Measurements from ENCODE around the gene SWAP70. TPM values are rescaled to one million over a fixed set of nuclear protein-coding genes. Genes with fewer than 3 reads are reported as not detected.
A peak's percentile ranks its signal among the peaks of the same experiment; 100 is the strongest.

SWAP70 gene
- total and polyA plus RNA-seq, 4 donors: 15.8 to 69.0 (median 47.1) TPM

GRCh38 chr11:9759519-9760192 is 95.8 kb downstream of the SWAP70 start:
- peak; percentile 87 for ATAC-seq (ENCODE audit: low FRiP score)
- no peaks in the 10 kb centered on the region for H3K9me3 ChIP-seq (ENCODE audit: control insufficient read depth, low read length)
- intact Hi-C loops (cut with DNase I): loop anchor here (2.0 to 10.0 kb wide), 8 partner anchors 38 to 568 kb away; partner anchors contain the start of genes ADM (in 2 of the 2) and SWAP70 (in 1 of the 2)
- H3K4me3 ChIP-seq (ENCODE audit: low read length in 2 of 2): no peak overlapping the region
- peak overlapping the region; percentile 53 to 70 for H3K27ac ChIP-seq (ENCODE audit: low read depth in 1 of 2, low read length in 2 of 2)
- peak; percentile 96 for DNase-seq
- H3K36me3 ChIP-seq (ENCODE audit: control insufficient read depth in 1 of 2, insufficient read depth in 2 of 2, low read length in 1 of 2): no peaks in the 10 kb centered on the region
- WGBS, 2 donors: 6 to 7% methylated on average over 10 of the region's 10 CpGs
- no peaks in the 10 kb centered on the region for H3K27me3 ChIP-seq (ENCODE audit: control insufficient read depth in 1 of 2, insufficient read depth in 2 of 2, low read length in 1 of 2)
- no peaks in the 10 kb centered on the region for H3K4me1 ChIP-seq (ENCODE audit: control insufficient read depth in 1 of 2, insufficient read depth in 2 of 2, low read length in 2 of 2)

GRCh38 chr11:9760193-9760575 is 96.3 kb downstream of the SWAP70 start:
- intact Hi-C loops (cut with DNase I): loop anchor here in 1 of 2 donors (5.0 to 10.0 kb wide), 2 partner anchors 37 to 95 kb away; no protein-coding TSS in a partner anchor
- no peak overlapping the region for H3K4me3 ChIP-seq (ENCODE audit: low read length in 2 of 2)
- peak; percentile 67 for ATAC-seq (ENCODE audit: low FRiP score)
- no peaks in the 10 kb centered on the region for H3K4me1 ChIP-seq (ENCODE audit: control insufficient read depth in 1 of 2, insufficient read depth in 2 of 2, low read length in 2 of 2)
- H3K36me3 ChIP-seq (ENCODE audit: control insufficient read depth in 1 of 2, insufficient read depth in 2 of 2, low read length in 1 of 2): no peaks in the 10 kb centered on the region
- H3K27me3 ChIP-seq (ENCODE audit: control insufficient read depth in 1 of 2, insufficient read depth in 2 of 2, low read length in 1 of 2): no peaks in the 10 kb centered on the region
- no peaks in the 10 kb centered on the region for H3K9me3 ChIP-seq (ENCODE audit: control insufficient read depth, low read length)
- DNase-seq: peak; percentile 94 to 97
- H3K27ac ChIP-seq (ENCODE audit: low read depth in 1 of 2, low read length in 2 of 2): peak overlapping the region; percentile 33 to 70
- WGBS, 2 donors: 4 to 6% methylated on average over 3 of the region's 3 CpGs

DNA sequence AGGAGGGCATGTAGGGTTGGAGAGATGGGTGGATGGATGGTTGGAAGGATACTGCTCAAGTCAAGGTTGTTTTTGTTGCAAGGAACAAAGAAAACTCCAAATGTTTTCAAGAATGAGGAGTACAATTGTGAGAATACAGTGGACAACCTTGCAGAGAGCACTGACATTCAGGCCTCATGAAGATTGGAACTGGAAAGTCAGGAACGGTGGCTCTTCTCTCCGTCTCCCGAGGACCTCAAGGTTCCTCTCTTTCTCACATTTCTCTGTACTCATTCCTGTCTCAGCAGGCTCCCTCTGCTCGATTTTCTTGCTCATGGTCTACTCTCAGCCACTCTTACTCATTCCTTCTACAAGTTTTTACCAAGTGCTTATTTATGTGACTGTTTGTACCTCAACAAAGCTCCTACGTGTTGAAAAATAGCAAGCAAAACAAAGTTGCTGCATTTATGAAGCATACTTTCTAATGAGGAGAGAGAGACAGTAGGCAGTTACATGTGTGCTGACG is 97.6 kb downstream of the SWAP70 start:
- no peak overlapping the region for H3K27ac ChIP-seq (ENCODE audit: low read depth in 1 of 2, low read length in 2 of 2)
- intact Hi-C loops (cut with DNase I): loop anchor here in 1 of 2 donors (5.0 to 10.0 kb wide), 2 partner anchors 36 to 93 kb away; no protein-coding TSS in a partner anchor
- H3K27me3 ChIP-seq (ENCODE audit: control insufficient read depth in 1 of 2, insufficient read depth in 2 of 2, low read length in 1 of 2): no peaks in the 10 kb centered on the region
- H3K9me3 ChIP-seq (ENCODE audit: control insufficient read depth, low read length): no peaks in the 10 kb centered on the region
- no peak overlapping the region for H3K4me3 ChIP-seq (ENCODE audit: low read length in 2 of 2)
- DNase-seq: no peak
- ATAC-seq (ENCODE audit: low FRiP score): no peak
- peaks cover 0 to 3% of the 10 kb centered on the region in 2 donors for H3K4me1 ChIP-seq (ENCODE audit: control insufficient read depth in 1 of 2, insufficient read depth in 2 of 2, low read length in 2 of 2)
- 84 to 86% methylated on average over 6 of the region's 6 CpGs for WGBS, 2 donors
- H3K36me3 ChIP-seq (ENCODE audit: control insufficient read depth in 1 of 2, insufficient read depth in 2 of 2, low read length in 1 of 2): no peaks in the 10 kb centered on the region

GRCh38 chr11:9762531-9762930 is 98.7 kb downstream of the SWAP70 start:
- no peaks in the 10 kb centered on the region for H3K36me3 ChIP-seq (ENCODE audit: control insufficient read depth in 1 of 2, insufficient read depth in 2 of 2, low read length in 1 of 2)
- intact Hi-C loops (cut with DNase I): loop anchor here in 1 of 2 donors (5.0 to 10.0 kb wide), 2 partner anchors 35 to 92 kb away; no protein-coding TSS in a partner anchor
- H3K27ac ChIP-seq (ENCODE audit: low read depth in 1 of 2, low read length in 2 of 2): no peak overlapping the region
- DNase-seq (no peak), ATAC-seq (ENCODE audit: low FRiP score) (no peak)
- H3K4me3 ChIP-seq (ENCODE audit: low read length in 2 of 2): no peak overlapping the region
- H3K9me3 ChIP-seq (ENCODE audit: control insufficient read depth, low read length): no peaks in the 10 kb centered on the region
- no peaks in the 10 kb centered on the region for H3K27me3 ChIP-seq (ENCODE audit: control insufficient read depth in 1 of 2, insufficient read depth in 2 of 2, low read length in 1 of 2)
- peaks cover 0 to 3% of the 10 kb centered on the region in 2 donors for H3K4me1 ChIP-seq (ENCODE audit: control insufficient read depth in 1 of 2, insufficient read depth in 2 of 2, low read length in 2 of 2)
- WGBS, 2 donors: 94 to 98% methylated on average over 4 of the region's 4 CpGs

- Histone ChIP-seq H3K27me3 (ENCODE audit: control insufficient read depth in 1 of 2, insufficient read depth in 2 of 2, low read length in 1 of 2) (no peaks in the 10 kb centered on the region), H3K9me3 (ENCODE audit: control insufficient read depth, low read length) (no peaks in the 10 kb centered on the region), H3K27ac (ENCODE audit: low read depth in 1 of 2, low read length in 2 of 2) (no peak overlapping the region), H3K4me1 (ENCODE audit: control insufficient read depth in 1 of 2, insufficient read depth in 2 of 2, low read length in 2 of 2) (peaks cover 0 to 3% of the 10 kb centered on the region in 2 donors), H3K4me3 (ENCODE audit: low read length in 2 of 2) (no peak overlapping the region), H3K36me3 (ENCODE audit: control insufficient read depth in 1 of 2, insufficient read depth in 2 of 2, low read length in 1 of 2) (no peaks in the 10 kb centered on the region)
- ATAC-seq (ENCODE audit: low FRiP score) (no peak), DNase-seq (no peak)
- intact Hi-C loops (cut with DNase I): loop anchor here in 1 of 2 donors (5.0 to 10.0 kb wide), 2 partner anchors 34 to 92 kb away; no protein-coding TSS in a partner anchor
- WGBS, 2 donors: 83 to 95% methylated on average over 1 of the region's 1 CpG
These were observed 99.4 kb downstream of the SWAP70 start for GRCh38 chr11:9763301-9763700.

- peak overlapping the region; percentile 24 to 69 for H3K27ac ChIP-seq (ENCODE audit: low read depth in 1 of 2, low read length in 2 of 2)
These were observed 101.6 kb downstream of the SWAP70 start for GRCh38 chr11:9765320-9766101.

DNA sequence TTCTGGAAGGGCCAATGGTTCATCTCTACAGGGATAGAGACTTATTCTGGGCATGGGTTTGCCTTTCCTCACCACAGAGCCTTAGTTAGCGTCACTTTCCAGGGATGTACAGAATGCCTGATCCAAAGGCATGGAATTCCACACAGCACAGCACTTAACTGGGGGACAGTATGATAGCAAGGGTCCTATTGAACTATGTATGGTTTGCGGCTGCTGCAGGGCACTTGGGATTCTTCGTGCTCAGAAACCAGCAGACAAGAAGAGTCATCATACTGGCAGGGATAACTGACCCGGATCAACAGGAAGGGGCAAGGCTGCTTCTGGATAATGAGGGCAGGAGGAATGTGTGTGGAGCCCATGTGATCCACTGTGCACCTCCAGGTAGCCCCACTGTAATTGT is 105.7 kb downstream of the SWAP70 start:
- DNase-seq: no peak
- no peaks in the 10 kb centered on the region for H3K36me3 ChIP-seq (ENCODE audit: control insufficient read depth in 1 of 2, insufficient read depth in 2 of 2, low read length in 1 of 2)
- WGBS, 2 donors: 87 to 95% methylated on average over 4 of the region's 4 CpGs
- peaks cover 2 to 3% of the 10 kb centered on the region in 2 donors for H3K4me1 ChIP-seq (ENCODE audit: control insufficient read depth in 1 of 2, insufficient read depth in 2 of 2, low read length in 2 of 2)
- no peak overlapping the region for H3K4me3 ChIP-seq (ENCODE audit: low read length in 2 of 2)
- no peak for ATAC-seq (ENCODE audit: low FRiP score)
- intact Hi-C loops (cut with DNase I): loop anchor here in 1 of 2 donors (10.0 kb wide), 1 partner anchor 85 kb away; no protein-coding TSS in a partner anchor
- no peak overlapping the region for H3K27ac ChIP-seq (ENCODE audit: low read depth in 1 of 2, low read length in 2 of 2)
- H3K9me3 ChIP-seq (ENCODE audit: control insufficient read depth, low read length): no peaks in the 10 kb centered on the region
- H3K27me3 ChIP-seq (ENCODE audit: control insufficient read depth in 1 of 2, insufficient read depth in 2 of 2, low read length in 1 of 2): no peaks in the 10 kb centered on the region

More at GRCh38 chr11:9765320-9766101, 101.6 kb downstream of the SWAP70 start:
- Histone ChIP-seq H3K36me3 (ENCODE audit: control insufficient read depth in 1 of 2, insufficient read depth in 2 of 2, low read length in 1 of 2) (no peaks in the 10 kb centered on the region), H3K4me3 (ENCODE audit: low read length in 2 of 2) (no peak overlapping the region), H3K9me3 (ENCODE audit: control insufficient read depth, low read length) (no peaks in the 10 kb centered on the region), H3K4me1 (ENCODE audit: control insufficient read depth in 1 of 2, insufficient read depth in 2 of 2, low read length in 2 of 2) (peaks cover 0 to 3% of the 10 kb centered on the region in 2 donors), H3K27me3 (ENCODE audit: control insufficient read depth in 1 of 2, insufficient read depth in 2 of 2, low read length in 1 of 2) (no peaks in the 10 kb centered on the region)
- intact Hi-C loops (cut with DNase I): loop anchor here in 1 of 2 donors (10.0 kb wide), 1 partner anchor 89 kb away; no protein-coding TSS in a partner anchor
- WGBS, 2 donors: 20 to 33% methylated on average over 5 of the region's 5 CpGs
- DNase-seq (peak in 1 of 2 donors; percentile 62), ATAC-seq (ENCODE audit: low FRiP score) (peak; percentile 38)

DNA sequence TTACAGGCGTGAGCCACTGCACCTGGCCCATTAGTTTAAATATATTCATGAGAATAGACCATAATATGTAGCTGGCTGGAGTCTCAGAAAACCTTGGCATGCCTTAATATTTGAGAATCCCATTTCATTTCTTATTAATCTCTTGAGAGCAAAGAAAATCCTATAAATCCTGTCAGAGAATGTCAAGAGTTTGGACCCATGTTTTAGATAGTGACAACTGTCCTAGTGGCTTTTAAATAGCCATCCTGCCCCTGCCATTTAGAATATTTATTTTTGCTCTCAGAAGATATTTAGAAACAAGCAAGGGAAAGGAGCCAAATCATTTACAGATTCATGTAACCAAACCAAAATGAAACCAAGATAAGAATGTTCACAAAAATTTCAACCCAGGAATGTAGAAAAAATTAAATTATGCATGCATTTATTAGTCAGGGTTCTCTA is 107.2 kb downstream of the SWAP70 start:
- H3K4me3 ChIP-seq (ENCODE audit: low read length in 2 of 2): no peak overlapping the region

More for the DNA sequence above, 107.2 kb downstream of the SWAP70 start:
- Histone ChIP-seq H3K27ac (ENCODE audit: low read depth in 1 of 2, low read length in 2 of 2) (no peak overlapping the region), H3K4me1 (ENCODE audit: control insufficient read depth in 1 of 2, insufficient read depth in 2 of 2, low read length in 2 of 2) (peaks cover 0 to 8% of the 10 kb centered on the region in 2 donors), H3K9me3 (ENCODE audit: control insufficient read depth, low read length) (no peaks in the 10 kb centered on the region), H3K36me3 (ENCODE audit: control insufficient read depth in 1 of 2, insufficient read depth in 2 of 2, low read length in 1 of 2) (no peaks in the 10 kb centered on the region), H3K27me3 (ENCODE audit: control insufficient read depth in 1 of 2, insufficient read depth in 2 of 2, low read length in 1 of 2) (no peaks in the 10 kb centered on the region)
- intact Hi-C loops (cut with DNase I): no loop called here
- no peak for ATAC-seq (ENCODE audit: low FRiP score)
- DNase-seq: no peak
- WGBS, 2 donors: 64 to 71% methylated on average over 1 of the region's 1 CpG
